Adrenal gland (tissue), 5 donors: ENCODE measurements around the gene KIF22.
"Not testable (repeated sequence)": the region's sequence is repeated elsewhere in the genome, so short reads cannot be mapped to it uniquely, and the experiment has no call there.

Source experiments
- CTCF ChIP-seq, 6 experiments: fragments of 450-650 bp in 4 of 6; fragments of 200-600 bp in 2 of 6; sonication (generic) in 1 of 6; IDR thresholded peaks; 1 replicate in 5 of 6; 2 replicates in 1 of 6; pipeline versions ENCODE4 v1.5.1 to v1.8.0; 2016 to 2021; ENCODE audit warnings: antibody characterized with exemption in 6 of 6, mild to moderate bottlenecking in 2 of 6, moderate library complexity in 1 of 6
- POLR2A ChIP-seq, 2 donors: fragments of 450-650 bp; IDR thresholded peaks; one replicate each; pipeline ENCODE4 v1.6.1; 2017; ENCODE audit warnings: antibody characterized with exemption in 2 of 2, mild to moderate bottlenecking in 2 of 2, moderate library complexity in 1 of 2
- donor health status: DM: no; HTN: no; CAD: no.

- not testable (repeated sequence) for TF ChIP-seq CTCF, POLR2A (IDR thresholded peaks at IDR 0.05)
These were observed 41.8 kb upstream of the KIF22 start for GRCh38 chr16:29748760-29749149.
